GM19452 (cell line): Measurements from ENCODE around the gene NIT1.

Source experiments
- ATAC-seq: cut with Tn5 transposase; IDR thresholded peaks from one replicate; pipeline ENCODE4 v1.9.1; 2021; ENCODE audit not compliant: unreplicated experiment

NIT1 gene

GRCh38 chr1:161083748-161084596 lies 33.9 kb upstream of the NIT1 start:
- ATAC-seq = no peak

DNA sequence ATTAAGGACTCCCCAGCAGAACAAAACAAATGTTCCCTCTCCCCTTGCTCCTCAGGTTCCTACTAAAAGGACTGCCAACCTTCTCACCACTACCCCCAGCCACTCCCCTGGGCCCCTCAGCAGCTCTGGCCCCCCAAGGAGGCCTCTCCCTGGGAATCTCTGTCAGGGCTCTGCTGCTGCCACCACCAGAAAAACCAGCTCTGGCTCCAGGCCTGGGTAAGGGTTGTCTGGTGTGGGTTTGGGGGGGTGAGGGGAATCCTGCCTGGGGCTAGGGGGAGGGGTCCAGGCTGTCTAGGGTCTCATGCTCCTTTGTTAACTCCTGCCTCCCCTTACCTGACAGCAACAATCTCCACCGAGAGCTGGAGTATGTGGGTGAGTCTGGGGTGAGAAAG lies 33.3 kb upstream of the NIT1 start:
- no peak for ATAC-seq

DNA sequence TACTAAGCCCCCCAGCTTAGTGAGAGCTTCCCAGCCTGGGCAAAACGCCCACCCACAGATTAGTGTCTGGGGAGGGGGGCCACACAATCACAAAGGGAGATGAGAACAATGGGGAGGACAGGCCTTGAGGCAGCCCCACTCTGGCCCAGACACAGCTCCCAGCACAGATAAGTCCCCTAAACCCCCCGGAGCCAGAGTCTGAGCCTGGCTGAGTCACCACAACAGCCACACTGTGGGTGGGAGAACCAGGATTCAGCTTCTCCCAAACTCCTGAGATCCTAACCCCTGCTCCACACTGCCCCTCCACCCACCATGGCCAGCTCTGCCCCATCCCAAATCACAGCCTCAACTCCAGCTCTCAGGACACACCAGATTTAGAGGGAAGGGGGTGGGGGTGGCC lies 32.7 kb upstream of the NIT1 start:
- no peak for ATAC-seq

DNA sequence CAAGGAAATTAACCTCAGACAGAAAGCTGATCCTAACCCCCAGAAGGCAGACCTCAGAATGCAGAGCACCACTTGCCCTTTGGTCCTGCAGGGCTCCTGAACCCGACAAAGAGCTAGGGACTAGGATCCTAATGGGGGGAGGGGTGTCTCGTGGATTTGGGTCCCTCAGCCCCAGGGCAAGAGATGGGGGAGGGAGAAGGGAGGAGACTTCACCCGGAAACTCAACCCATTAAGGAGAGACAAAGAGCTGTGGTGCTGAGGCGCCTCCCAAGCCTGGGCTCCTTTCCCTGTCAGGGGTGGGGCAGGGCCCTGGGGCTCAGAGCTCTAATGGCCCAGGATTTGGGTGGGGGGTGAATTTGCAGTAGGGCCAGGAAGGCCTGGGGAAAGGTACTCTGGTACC lies 31.4 kb upstream of the NIT1 start:
- ATAC-seq = no peak

GRCh38 chr1:161088587-161089110 lies 29.3 kb upstream of the NIT1 start:
- ATAC-seq = no peak

- ATAC-seq = no peak
Observed at GRCh38 chr1:161089251-161089924, 28.5 kb upstream of the NIT1 start, which contains the start of gene NECTIN4. NECTIN4 (minus strand) TSS chr1:161089558; CDS start chr1:161089296, 262 bp downstream.

DNA sequence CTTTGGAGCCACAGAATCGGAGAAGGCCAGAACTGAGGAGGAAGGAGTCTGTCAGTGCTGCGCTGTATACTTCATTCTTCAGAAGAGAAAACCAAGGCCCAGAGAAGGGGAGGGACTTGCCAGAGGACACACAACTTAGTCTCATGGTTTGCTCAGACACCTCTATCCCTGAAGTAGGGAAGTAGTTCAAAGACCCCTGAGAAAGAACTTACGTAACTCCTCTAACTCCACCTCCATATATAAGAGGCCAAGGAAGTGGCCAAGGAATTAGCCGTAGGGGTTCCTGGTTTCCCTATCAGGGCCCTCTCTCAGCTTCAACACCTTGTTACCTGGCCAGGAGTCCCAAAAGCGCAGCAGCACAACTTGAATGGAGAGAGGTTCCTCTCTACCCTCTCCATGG lies 28.0 kb upstream of the NIT1 start:
- ATAC-seq = no peak

- ATAC-seq = no peak
Observed at GRCh38 chr1:161090617-161091016, 27.3 kb upstream of the NIT1 start.

- no peak for ATAC-seq
Observed at GRCh38 chr1:161091093-161091492, 26.8 kb upstream of the NIT1 start.

DNA sequence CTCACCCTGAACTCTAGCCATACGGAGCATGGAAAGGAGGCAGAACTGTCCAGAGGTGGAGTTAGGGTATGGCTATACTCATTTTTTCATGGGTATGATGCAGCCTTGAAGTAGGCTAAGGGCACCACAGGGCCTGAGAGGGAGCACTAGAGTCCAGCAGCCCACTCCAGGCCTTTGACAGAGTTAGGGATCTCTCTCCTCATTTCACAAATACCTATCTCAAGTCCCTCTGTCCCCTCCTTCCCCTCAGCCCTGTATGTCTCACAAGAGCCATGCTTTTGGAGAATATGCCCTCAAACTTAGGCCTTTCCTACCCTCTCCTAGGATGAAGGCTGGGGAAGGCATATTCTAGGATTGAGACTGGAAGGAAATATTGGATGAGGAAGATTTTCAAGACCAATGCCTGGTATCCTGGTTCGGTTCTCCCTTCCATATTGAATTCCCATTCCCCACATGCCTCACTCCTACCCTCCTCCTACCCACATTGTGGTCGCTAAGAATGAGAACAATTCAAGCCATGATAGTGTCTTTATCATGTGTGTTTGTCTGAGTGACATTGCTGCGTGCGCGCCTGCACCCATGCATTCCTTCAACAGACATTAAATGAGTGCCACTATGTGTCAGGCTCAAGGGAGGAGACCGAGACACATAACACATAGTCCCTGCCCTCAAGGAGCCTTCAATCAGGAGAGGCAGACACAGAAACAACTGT lies 26.0 kb upstream of the NIT1 start:
- no peak for ATAC-seq

DNA sequence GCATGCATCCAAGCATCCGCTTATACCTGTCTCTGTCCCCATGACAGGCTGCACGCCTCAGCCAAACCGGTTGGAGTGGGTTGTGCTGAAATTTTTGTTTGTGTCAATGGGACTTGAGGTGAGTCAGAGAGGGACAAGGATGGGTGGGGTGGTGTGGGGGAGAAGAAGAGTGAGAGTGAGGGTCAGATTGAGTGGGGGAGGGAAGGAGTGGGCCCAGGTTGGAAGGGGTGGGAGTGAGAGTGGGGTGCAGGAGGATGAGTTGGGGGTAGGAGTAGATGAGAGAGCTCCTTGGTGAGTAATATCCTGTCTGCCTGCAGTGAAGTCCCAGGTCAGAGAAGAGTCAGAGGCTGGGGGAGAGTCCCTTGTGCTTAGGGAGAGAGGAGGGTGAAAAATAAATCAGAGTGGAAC lies 25.3 kb upstream of the NIT1 start:
- no peak for ATAC-seq

- ATAC-seq = no peak
Observed at GRCh38 chr1:161094481-161094880, 23.4 kb upstream of the NIT1 start.

GRCh38 chr1:161095230-161095629 lies 22.7 kb upstream of the NIT1 start:
- no peak for ATAC-seq

- peak; percentile 42 for ATAC-seq
Observed at GRCh38 chr1:161096015-161096414, 21.9 kb upstream of the NIT1 start.

- no peak for ATAC-seq
Observed at GRCh38 chr1:161096530-161096929, 21.4 kb upstream of the NIT1 start.

DNA sequence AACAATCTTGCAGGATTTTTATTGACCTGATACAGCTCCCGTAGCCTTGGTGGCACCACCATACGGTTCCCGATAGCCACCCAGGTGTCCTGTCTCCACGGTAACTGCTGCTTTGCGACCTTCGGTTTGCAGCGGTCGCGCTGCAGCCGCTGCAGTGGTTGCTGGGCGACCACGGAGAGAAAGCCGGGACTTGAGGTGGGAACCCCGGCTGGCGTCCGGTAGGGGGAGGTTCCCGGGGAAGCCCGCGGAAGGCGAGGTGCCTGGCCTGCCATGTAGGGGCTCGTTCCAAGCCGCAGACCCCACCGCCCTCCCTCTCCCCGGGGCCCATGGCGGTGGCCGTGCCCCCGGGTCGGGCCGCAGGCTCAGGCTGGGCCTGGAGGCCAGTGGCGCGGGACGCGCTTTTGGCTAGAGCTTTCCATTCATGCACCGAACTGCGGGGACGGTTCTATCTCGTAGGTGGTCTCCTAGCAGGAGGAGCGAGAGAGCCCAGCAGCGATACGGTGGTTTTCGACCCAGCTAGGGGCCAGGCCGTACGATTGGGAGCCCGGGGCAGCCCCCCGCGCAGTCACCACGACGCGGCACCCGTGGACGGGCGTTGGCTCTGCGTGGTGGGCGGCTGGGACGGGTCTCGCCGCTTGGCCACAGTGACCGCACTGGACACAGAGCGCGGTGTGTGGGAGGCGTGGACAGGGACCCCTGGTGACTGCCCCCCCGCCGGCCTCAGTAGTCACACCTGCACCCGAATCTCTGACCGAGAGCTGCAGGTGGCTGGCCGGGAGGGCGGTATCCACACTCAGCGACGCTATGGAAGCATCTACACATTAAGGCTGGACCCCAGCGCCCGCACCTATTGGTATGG lies 19.5 kb upstream of the NIT1 start, which contains the start of gene KLHDC9:
Gene KLHDC9 (plus strand): TSS at position 152 of the 859 bp plus-strand sequence. CDS start 175 bp downstream, at position 327.
- peak; percentile 77 for ATAC-seq

- ATAC-seq = no peak
Observed at GRCh38 chr1:161099090-161099802, 18.7 kb upstream of the NIT1 start.

GRCh38 chr1:161100556-161100955 lies 17.3 kb upstream of the NIT1 start:
- no peak for ATAC-seq

GRCh38 chr1:161106431-161106830 lies 11.5 kb upstream of the NIT1 start:
- no peak for ATAC-seq

DNA sequence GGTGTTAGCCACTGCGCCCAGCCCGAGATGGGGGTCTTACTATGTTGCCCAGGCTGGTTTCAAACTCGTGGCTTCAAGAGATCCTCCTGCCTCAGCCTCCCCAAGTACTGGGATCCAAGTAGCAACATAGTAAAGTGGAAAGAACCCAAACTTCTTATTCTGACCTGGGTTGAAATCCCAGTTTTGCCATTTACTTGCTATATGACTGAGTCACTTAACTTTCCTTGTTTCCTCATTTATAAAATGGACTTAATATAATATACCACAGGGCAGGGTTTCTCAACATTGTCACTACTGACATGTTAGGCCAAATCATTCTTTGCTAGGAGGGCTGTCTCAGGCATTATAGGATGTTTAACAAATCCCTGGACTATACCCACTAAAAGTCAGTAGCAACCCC lies 6.8 kb upstream of the NIT1 start:
- no peak for ATAC-seq
